Heart left ventricle (tissue), 16 donors: Measurements from ENCODE around the gene UCN. TPM values are rescaled to one million over a fixed set of nuclear protein-coding genes. Genes with fewer than 3 reads are reported as not detected.
A peak's percentile ranks its signal among the peaks of the same experiment; 100 is the strongest.

ENCODE experiments used
- ATAC-seq, 4 donors: fragments of 200-7000 bp; cut with Tn5 transposase; one replicate each; pipeline ENCODE4 v1.9.1; 2020 to 2022; ENCODE audit warnings: moderate library complexity in 4 of 4, mild to moderate bottlenecking in 3 of 4, moderate number of reproducible peaks in 1 of 4
- DNase-seq, 5 donors: peaks; one replicate each; pipeline ENCODE4 v3.0.0-alpha.2; 2020
- H3K27ac ChIP-seq, 12 donors: fragments of 200-600 bp; sonication (generic) in 4 of 12; one replicate each; pipeline versions ENCODE4 v1.5.0 to v1.8.0; 2016 to 2022; ENCODE audit warnings: mild to moderate bottlenecking in 2 of 12
- H3K27me3 ChIP-seq, 9 donors: fragments of 200-600 bp; sonication (generic) in 2 of 9; one replicate each; pipeline versions ENCODE4 v1.5.1 to v1.8.0; 2016 to 2022; ENCODE audit warnings: mild to moderate bottlenecking in 3 of 9
- H3K36me3 ChIP-seq, 9 donors: fragments of 200-600 bp; sonication (generic) in 2 of 9; one replicate each; pipeline versions ENCODE4 v1.5.0 to v1.8.0; 2018 to 2022; ENCODE audit warnings: mild to moderate bottlenecking in 2 of 9
- H3K4me1 ChIP-seq, 12 donors: fragments of 200-600 bp; sonication (generic) in 4 of 12; one replicate each; pipeline versions ENCODE4 v1.5.0 to v1.8.0; 2016 to 2022; ENCODE audit warnings: mild to moderate bottlenecking in 3 of 12
- H3K4me3 ChIP-seq, 12 donors: fragments of 200-600 bp; sonication (generic) in 4 of 12; one replicate each; pipeline versions ENCODE4 v1.5.0 to v1.8.0; 2017 to 2022; ENCODE audit warnings: mild to moderate bottlenecking in 9 of 12, moderate library complexity in 4 of 12
- H3K9me3 ChIP-seq, 12 donors: fragments of 200-600 bp; sonication (generic) in 4 of 12; one replicate each; pipeline versions ENCODE4 v1.5.0 to v1.8.0; 2016 to 2022; ENCODE audit warnings: mild to moderate bottlenecking in 1 of 12
- CTCF ChIP-seq, 12 donors: fragments of 200-600 bp; sonication (generic) in 4 of 12; IDR thresholded peaks; one replicate each; pipeline versions ENCODE4 v1.5.0 to v1.8.0; 2018 to 2022; ENCODE audit warnings: antibody characterized with exemption in 12 of 12, mild to moderate bottlenecking in 5 of 12
- POLR2A ChIP-seq, 2 donors: fragments of 450-650 bp; IDR thresholded peaks; one replicate each; pipeline ENCODE4 v1.6.1; 2017; ENCODE audit warnings: antibody characterized with exemption in 2 of 2, mild to moderate bottlenecking in 2 of 2, moderate library complexity in 2 of 2
- WGBS, 4 donors: extraction: QIAGEN DNeasy Blood & Tissue Kit in 2 of 4; methylation state at CpG; one replicate each; pipeline versions ENCODE4 v1.1.5 to v1.1.7; 2013 to 2018; 5-methylcytosine and 5-hydroxymethylcytosine counted together
- intact Hi-C, 10 donors: fragments of 100-400 bp; cut with DNase I; formaldehyde crosslinking; loops; one replicate each; pipeline versions ENCODE4 v1.11.1 to v1.14.2; 2022
- polyA plus RNA-seq, 2 donors: library from polyadenylated mRNA; stranded (reverse); fragments of 200-250 nt; gene quantifications; one replicate each; pipeline ENCODE4 v1.2.3, GENCODE V29; 2013
- total RNA-seq, 9 donors: library from RNA; depleted of rRNA in 2 of 9; stranded (reverse); fragments of >200 nt in 2 of 9; fragmentation: NEBNext Ultra II Directional in 3 of 9; extraction: Animal tissue kit (Norgen Biotek cat#: 25700) in 3 of 9; gene quantifications; one replicate each; pipeline versions ENCODE4 v1.1.0 to v1.2.4, GENCODE V29; 2016 to 2023
- donor health status: ischemic (EF 13 %, LVEDD 7.1; RV severe dilation, severe dysfunction).
- donor health status: healthy with polysubstance abuse.
- donor health status: DM: no; HTN: yes; CAD: no.
- donor health status: DM: no; HTN: no; CAD: no.
- donor health status: ischemic (EF 25% LVEDD 6.9; RV normal size, moderate dysfunction).
- donor health status: ischemic (EF 25% LVEDD 5.7; RV mildly dilated, moderate dysfunction).
- donor health status: healthy.
- donor health status: DM: yes; HTN: yes; CAD: no.
- donor health status: ischemic (EF 35%, LVEDD 5.7; RV mildly dilated, moderate dysfunction).
- donor health status: nonischemic (EF 11% LVEDD 7.7; RV severe dilation, severe dysfunction).
- donor health status: DM: yes; HTN: yes; CAD: no.
- donor health status: PGD.
- donor health status: ischemic (EF 29% LVEDD 5.4; RV normal size, mild dysfunction).
- donor health status: nonischemic (EF 23%, LVEDD 6.1; RV moderate dilation, normal function).

The UCN gene
- total and polyA plus RNA-seq, 11 donors, result 0.60 to 2.5 (median 1.3) TPM

- ATAC-seq, result no peak
- intact Hi-C loops, result no loop called here
- Histone ChIP-seq H3K4me3 (no peak overlapping the region), H3K27me3 (no peaks in the 10 kb centered on the region), H3K4me1 (peaks cover 0 to 14% (median 0%) of the 10 kb centered on the region in 12 donors), H3K27ac (no peak overlapping the region), H3K36me3 (peaks cover 0 to 26% (median 9%) of the 10 kb centered on the region in 9 donors), H3K9me3 (no peaks in the 10 kb centered on the region)
- TF ChIP-seq CTCF (IDR thresholded peaks at IDR 0.05) (no peak), POLR2A (IDR thresholded peaks at IDR 0.05) (no peak)
- DNase-seq, result no peak
- WGBS, 4 donors, result 73 to 78% (median 74%) methylated on average over 8 of the region's 8 CpGs
Measured at GRCh38 chr2:27315122-27315521, 6.9 kb upstream of the UCN start.

GRCh38 chr2:27314709-27315108, 6.5 kb upstream of the UCN start:
- ATAC-seq, result peak in 3 of 4 donors; percentile 23 to 42 (median 24)
- intact Hi-C loops, result no loop called here
- no peak overlapping the region for H3K27ac ChIP-seq

DNA sequence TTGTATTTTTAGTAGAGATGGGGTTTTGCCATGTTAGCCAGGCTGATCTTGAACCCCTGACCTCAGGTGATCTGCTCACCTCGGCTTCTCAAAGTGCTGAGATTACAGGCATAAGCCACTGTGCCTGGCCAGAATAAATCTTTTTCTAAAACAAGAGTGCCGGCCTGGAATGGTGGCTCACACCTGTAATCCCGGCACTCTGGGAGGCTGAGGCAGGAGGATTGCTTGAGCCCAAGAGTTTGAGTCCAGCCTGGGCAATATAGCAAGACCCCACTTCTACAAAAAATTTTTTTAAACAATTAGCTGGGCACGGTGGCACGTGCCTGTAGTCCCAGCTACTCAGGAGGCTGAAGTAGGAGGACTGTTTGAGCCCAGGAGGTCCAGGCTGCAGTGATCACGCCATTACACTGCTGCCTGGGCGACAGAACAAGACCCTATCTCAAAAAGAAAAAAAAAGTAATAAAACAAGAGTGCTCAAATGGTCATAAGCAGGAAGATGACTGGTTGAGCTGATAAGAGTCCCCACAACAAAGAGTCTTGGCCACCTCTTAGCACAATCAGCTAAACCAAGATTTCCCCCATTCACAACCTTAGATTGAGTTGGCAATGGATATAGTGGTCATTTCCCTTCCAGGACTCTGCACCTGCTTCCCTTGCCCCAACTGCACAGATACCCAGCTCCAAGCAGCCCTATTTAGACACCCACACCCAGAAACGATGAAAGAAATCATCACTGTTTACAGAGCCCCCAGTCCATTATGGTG, 5.8 kb upstream of the UCN start:
- no peak for DNase-seq
- no peak overlapping the region for H3K27ac ChIP-seq
- no peak for ATAC-seq
- no peak overlapping the region for H3K4me3 ChIP-seq
- H3K27me3 ChIP-seq, result peaks cover 0 to 2% (median 0%) of the 10 kb centered on the region in 9 donors
- intact Hi-C loops, result no loop called here
- TF ChIP-seq POLR2A (IDR thresholded peaks at IDR 0.05) (no peak), CTCF (IDR thresholded peaks at IDR 0.05) (no peak)
- WGBS, 4 donors, result 87 to 92% (median 89%) methylated on average over 8 of the region's 8 CpGs
- H3K4me1 ChIP-seq, result peaks cover 0 to 10% (median 0%) of the 10 kb centered on the region in 12 donors
- H3K36me3 ChIP-seq, result peaks cover 0 to 34% (median 16%) of the 10 kb centered on the region in 9 donors
- no peaks in the 10 kb centered on the region for H3K9me3 ChIP-seq

More at GRCh38 chr2:27314709-27315108, 6.5 kb upstream of the UCN start:
- no peak overlapping the region for H3K4me3 ChIP-seq
- WGBS, 4 donors, result 80 to 90% (median 83%) methylated on average over 9 of the region's 9 CpGs
- DNase-seq, result peak in 1 of 5 donors; percentile 48
- H3K4me1 ChIP-seq, result peaks cover 0 to 14% (median 0%) of the 10 kb centered on the region in 12 donors
- no peaks in the 10 kb centered on the region for H3K27me3 ChIP-seq
- TF ChIP-seq CTCF (IDR thresholded peaks at IDR 0.05) (no peak), POLR2A (IDR thresholded peaks at IDR 0.05) (no peak)
- peaks cover 0 to 29% (median 10%) of the 10 kb centered on the region in 9 donors for H3K36me3 ChIP-seq
- no peaks in the 10 kb centered on the region for H3K9me3 ChIP-seq

- no peak for DNase-seq
- no peak overlapping the region for H3K27ac ChIP-seq
Measured at GRCh38 chr2:27312152-27312551, 3.9 kb upstream of the UCN start.

More at GRCh38 chr2:27312152-27312551, 3.9 kb upstream of the UCN start:
- no peak for ATAC-seq
- Histone ChIP-seq H3K4me3 (no peak overlapping the region), H3K4me1 (peaks cover 0 to 25% (median 8%) of the 10 kb centered on the region in 12 donors), H3K36me3 (peaks cover 0 to 42% (median 28%) of the 10 kb centered on the region in 9 donors), H3K27me3 (peaks cover 0 to 20% (median 9%) of the 10 kb centered on the region in 9 donors), H3K9me3 (no peaks in the 10 kb centered on the region)
- intact Hi-C loops, result no loop called here
- TF ChIP-seq POLR2A (IDR thresholded peaks at IDR 0.05) (no peak), CTCF (IDR thresholded peaks at IDR 0.05) (no peak)
- 90 to 94% (median 91%) methylated on average over 3 of the region's 3 CpGs for WGBS, 4 donors
